Measurements from ENCODE around the gene C4BPA.

C4BPA gene

DNA sequence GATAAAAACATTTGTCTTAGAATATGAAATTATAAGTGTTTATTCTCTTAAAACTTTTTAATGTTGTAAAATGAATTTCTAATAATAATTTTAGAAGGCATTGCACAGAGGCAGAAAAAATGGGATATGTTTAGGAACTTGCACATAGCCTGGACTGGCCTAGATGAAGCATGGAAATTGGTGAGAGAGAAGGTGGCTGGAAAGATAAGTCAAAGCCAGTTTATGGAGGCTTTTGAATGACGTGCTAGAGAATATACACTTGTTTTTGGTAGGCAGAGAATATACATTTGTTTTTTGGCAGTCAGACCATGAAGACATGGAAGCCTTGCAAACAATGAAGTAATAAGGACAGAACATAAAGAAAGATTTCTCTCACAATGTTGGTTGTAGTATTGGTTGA, 2.3 kb upstream of the C4BPA start:
- DNase-seq (ENCODE audit: low spot score) = no peak
- ChIA-PET CTCF (no interaction called here), POLR2A (ENCODE audit: low non-redundant PET) (no interaction called here)
- H3K27ac ChIP-seq = no peak overlapping the region
- TF ChIP-seq, protein P1, sequence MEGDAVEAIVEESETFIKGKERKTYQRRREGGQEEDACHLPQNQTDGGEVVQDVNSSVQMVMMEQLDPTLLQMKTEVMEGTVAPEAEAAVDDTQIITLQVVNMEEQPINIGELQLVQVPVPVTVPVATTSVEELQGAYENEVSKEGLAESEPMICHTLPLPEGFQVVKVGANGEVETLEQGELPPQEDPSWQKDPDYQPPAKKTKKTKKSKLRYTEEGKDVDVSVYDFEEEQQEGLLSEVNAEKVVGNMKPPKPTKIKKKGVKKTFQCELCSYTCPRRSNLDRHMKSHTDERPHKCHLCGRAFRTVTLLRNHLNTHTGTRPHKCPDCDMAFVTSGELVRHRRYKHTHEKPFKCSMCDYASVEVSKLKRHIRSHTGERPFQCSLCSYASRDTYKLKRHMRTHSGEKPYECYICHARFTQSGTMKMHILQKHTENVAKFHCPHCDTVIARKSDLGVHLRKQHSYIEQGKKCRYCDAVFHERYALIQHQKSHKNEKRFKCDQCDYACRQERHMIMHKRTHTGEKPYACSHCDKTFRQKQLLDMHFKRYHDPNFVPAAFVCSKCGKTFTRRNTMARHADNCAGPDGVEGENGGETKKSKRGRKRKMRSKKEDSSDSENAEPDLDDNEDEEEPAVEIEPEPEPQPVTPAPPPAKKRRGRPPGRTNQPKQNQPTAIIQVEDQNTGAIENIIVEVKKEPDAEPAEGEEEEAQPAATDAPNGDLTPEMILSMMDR (conservative IDR thresholded peaks at IDR 0.05; ENCODE audit: low read depth) = no peak

DNA sequence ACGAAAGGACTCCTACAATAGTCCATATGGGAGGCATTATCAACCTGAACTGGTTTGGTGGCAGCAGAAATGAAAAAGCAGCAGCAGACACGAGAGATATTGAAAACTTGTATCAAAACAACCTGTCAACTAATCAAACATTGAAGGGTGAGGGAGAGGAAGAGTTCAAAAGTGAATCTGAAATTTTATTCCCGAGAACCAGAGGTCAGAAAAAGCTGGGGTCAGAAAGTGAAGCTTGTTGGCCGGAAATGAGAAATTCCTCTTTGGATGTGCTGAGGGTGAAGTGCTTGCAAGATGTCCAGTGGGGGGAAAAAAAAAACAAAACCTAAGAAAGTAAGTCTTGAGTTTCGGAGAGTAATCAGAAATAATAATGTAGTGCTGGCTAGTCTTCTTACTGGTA, 1.9 kb upstream of the C4BPA start:
- TF ChIP-seq, protein P1 (conservative IDR thresholded peaks at IDR 0.05; ENCODE audit: low read depth) = no peak
- no peak for DNase-seq (ENCODE audit: low spot score)
- H3K27ac ChIP-seq = no peak overlapping the region
- CTCF ChIA-PET = no interaction called here
- POLR2A ChIA-PET (ENCODE audit: low non-redundant PET) = no interaction called here

DNA sequence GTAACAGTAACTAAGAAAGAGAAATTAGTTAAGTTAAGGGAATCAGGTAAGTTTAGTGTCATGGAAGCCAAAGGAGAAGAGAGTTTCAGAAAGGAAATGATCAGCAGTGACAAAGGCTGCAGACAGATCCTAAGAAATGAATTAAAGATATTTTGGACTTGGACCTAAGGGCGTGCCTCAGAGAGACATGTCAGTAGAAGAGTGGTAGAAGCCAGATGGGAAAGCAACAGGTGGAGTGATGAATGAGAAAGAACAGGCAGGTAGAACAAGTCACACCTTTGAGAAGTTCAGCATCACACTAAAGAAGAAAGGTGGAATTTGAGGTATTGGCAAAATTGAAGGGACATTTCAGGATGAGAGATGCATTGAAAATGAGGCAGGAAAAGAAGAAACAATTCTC, 1.4 kb upstream of the C4BPA start:
- ChIA-PET CTCF (no interaction called here), POLR2A (ENCODE audit: low non-redundant PET) (no interaction called here)
- TF ChIP-seq, protein P1 (conservative IDR thresholded peaks at IDR 0.05; ENCODE audit: low read depth) = no peak
- no peak for DNase-seq (ENCODE audit: low spot score)
- no peak overlapping the region for H3K27ac ChIP-seq

DNA sequence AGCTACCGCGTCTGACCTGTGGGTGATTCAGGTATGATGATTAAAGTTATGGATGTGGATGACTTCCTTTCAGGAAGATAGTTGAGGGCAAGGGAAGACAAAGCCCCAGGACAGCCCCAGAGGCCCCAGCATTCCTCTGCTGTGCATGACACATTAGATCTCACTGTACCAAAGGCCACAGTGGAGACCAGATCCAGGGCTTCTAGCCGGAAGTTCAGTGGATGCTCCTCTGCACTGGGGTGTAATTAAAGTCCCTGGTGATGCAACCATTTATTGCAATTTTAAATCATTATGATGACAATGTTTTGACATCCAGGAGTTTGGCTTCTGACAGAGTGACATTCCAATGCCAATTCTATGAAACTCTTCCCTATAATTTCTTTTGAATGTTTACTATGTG, 5.0 kb downstream of the C4BPA start:
- ChIA-PET CTCF (no interaction called here), POLR2A (ENCODE audit: low non-redundant PET) (no interaction called here)
- DNase-seq (ENCODE audit: low spot score) = no peak

DNA sequence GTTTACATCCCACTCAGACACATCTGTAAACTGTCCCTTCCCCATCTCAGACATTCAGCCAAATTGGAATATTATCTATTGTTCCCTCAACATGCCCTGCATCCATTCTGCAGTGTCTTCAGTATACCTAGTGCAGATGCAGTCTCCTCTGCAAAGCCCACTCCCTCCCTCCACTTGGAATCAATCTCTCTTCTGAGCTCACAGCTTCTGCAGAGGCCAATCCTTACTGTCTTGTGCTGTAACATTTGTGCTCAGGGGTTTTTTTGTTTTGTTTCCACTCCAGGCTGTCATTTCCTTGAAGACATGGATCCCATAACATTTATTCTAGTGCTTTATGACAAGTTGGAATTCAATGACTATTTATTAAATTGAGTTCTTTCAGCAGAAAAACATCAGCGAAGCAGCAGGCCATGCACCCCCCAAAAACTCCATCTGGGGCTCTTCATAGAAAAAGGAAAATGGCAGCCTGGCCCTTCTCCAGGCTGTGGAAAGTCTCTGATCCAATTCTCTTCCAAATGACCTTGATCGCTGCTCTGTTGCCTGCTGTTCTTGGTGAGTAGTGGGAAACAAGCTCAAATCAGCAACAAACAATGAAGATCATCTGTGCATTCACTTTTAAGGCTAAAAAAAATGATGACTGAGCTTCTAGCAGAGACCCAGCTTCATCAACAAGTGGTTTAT, 8.7 kb downstream of the C4BPA start:
- TF ChIP-seq, protein P1 (conservative IDR thresholded peaks at IDR 0.05; ENCODE audit: low read depth) = no peak
- H3K27ac ChIP-seq = no peak overlapping the region
- no peak for DNase-seq (ENCODE audit: low spot score)
- POLR2A ChIA-PET (ENCODE audit: low non-redundant PET) = no interaction called here
- CTCF ChIA-PET = no interaction called here

More for the DNA sequence above, 5.0 kb downstream of the C4BPA start:
- no peak overlapping the region for H3K27ac ChIP-seq
- TF ChIP-seq, protein P1 (conservative IDR thresholded peaks at IDR 0.05; ENCODE audit: low read depth) = no peak

DNA sequence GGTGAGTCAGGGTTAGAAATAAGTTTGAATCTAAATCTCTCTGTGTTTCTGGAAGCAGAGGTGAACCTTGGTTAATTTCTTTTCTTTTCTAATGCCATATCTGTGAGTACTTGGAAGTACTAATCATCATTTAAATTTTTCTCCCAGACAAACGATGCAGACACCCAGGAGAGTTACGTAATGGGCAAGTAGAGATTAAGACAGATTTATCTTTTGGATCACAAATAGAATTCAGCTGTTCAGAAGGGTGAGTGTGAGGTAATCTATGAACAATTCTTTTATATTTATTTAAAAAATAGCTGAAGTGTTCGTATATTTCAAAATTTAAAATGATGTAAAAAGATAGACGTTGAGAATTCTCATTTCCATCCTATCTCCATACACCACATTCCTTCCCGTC, 11.2 kb downstream of the C4BPA start:
- TF ChIP-seq, protein P1 (conservative IDR thresholded peaks at IDR 0.05; ENCODE audit: low read depth) = no peak
- CTCF ChIA-PET = no interaction called here
- POLR2A ChIA-PET (ENCODE audit: low non-redundant PET) = no interaction called here
- H3K27ac ChIP-seq = no peak overlapping the region
- DNase-seq (ENCODE audit: low spot score) = no peak

Measured in RWPE1 (cell line).